ENCODE measurements around the gene TBL1XR1.
"Not testable (repeated sequence)": the region's sequence is repeated elsewhere in the genome, so short reads cannot be mapped to it uniquely, and the experiment has no call there.

The TBL1XR1 gene

GRCh38 chr3:177013681-177014280, 183.5 kb downstream of the TBL1XR1 start:
- no peak for DNase-seq (ENCODE audit: low spot score)

- no peak for DNase-seq (ENCODE audit: low spot score)
These were observed 191.4 kb downstream of the TBL1XR1 start for GRCh38 chr3:177005718-177006405.

- DNase-seq (ENCODE audit: low spot score), result not testable (repeated sequence)
These were observed 197.1 kb downstream of the TBL1XR1 start for GRCh38 chr3:177000159-177000558.

GRCh38 chr3:176995946-176996345, 201.3 kb downstream of the TBL1XR1 start:
- DNase-seq (ENCODE audit: low spot score), result no peak

GRCh38 chr3:176994891-176995781, 202.1 kb downstream of the TBL1XR1 start:
- no peak for DNase-seq (ENCODE audit: low spot score)

DNA sequence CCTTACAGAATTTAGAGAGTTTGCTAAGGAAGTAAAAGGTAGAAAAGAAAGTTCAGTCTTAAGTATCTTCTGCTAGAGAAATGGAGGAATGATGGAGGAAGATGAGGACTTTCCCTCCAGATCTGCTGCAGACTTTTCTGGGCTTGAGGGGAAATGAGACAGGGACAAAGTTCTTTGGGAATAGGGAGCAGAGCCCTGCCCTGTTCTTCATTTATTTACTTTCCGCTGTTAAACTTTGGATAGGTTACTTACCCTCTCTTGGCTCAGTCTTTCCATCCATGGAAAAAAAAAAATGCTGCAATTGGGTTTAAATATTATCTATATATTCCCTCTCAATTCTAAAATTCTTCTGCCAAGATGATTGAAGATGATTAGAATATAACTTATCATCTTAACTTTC, 202.9 kb downstream of the TBL1XR1 start:
- DNase-seq (ENCODE audit: low spot score), result no peak

DNA sequence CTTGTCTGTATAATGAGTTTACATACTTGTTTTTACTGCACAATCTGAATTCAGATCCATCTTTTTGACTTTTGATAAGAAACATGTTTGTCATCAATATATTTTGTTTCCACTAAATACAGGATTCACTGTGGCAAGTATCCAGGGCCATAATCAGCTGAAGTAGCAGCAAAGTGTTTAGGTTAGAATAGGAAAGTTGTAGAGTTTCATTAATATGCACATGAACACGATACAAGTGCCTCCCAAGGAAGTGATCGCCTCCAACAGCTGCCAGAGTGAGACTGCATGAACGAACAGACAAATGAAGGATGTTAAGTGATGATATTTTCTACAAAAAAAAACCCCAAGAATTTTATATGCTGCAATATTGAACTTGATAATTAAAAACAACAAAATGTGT, 204.3 kb downstream of the TBL1XR1 start:
- DNase-seq (ENCODE audit: low spot score), result no peak

DNA sequence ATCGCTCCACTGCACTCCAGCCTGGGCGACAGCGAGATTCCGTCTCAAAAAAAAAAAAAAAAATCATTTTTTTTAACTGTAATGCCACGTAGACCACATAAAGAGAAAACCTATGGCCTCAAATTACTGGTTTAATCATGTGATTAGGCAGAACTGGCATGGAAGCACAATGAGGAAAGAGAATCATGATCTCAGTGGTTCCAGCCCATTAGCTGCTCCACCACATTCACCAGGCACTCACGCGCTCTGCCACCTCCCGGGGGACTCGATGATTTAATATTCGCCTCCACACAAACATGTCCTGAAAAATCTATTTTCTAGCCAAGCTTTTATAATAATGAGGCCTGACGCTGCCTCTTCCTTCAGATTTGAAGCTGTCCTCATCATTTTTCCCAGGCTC, 204.7 kb downstream of the TBL1XR1 start:
- DNase-seq (ENCODE audit: low spot score), result no peak

DNA sequence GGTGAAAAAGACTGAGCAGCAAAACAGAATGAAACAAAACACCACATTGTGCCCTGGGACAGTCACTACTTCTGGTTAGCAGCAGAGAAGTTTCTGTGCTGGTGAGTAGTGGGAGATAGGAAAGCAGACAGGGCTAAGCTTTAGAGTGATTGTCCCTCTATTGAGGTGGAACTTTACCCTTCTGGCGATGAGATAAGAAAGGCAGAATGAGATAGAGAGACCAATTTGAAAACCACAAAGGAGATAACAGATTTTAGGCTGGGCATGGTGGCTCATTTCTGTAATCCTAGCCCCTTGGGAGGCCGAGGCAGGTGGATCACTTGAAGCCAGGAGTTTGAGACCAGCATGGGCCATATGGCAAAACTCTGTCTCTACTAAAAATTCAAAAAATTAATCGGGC, 208.5 kb downstream of the TBL1XR1 start:
- DNase-seq (ENCODE audit: low spot score), result no peak

- no peak for DNase-seq (ENCODE audit: low spot score)
These were observed 209.2 kb downstream of the TBL1XR1 start for GRCh38 chr3:176987901-176988650.

DNA sequence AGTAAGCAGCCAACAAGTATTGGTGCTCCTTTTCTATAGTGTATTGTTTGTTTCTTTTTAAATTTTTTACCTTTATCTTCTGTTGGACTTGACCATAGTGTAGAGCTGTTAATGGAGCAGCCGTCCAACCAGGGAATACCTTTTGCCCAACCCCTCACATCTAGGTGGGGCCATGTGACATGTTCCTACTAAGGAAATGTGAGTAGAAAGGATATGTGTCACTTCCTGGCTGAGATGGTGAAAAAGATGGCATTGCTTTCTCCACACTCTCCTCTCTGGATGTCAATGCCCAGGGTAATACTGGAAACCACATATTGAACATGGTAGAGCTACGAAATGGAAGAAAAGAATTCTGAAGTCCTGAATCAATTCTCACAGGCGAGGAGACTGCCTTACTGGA, 218.8 kb downstream of the TBL1XR1 start:
- no peak for DNase-seq (ENCODE audit: low spot score)

- no peak for DNase-seq (ENCODE audit: low spot score)
These were observed 220.0 kb downstream of the TBL1XR1 start for GRCh38 chr3:176977331-176977730.

DNA sequence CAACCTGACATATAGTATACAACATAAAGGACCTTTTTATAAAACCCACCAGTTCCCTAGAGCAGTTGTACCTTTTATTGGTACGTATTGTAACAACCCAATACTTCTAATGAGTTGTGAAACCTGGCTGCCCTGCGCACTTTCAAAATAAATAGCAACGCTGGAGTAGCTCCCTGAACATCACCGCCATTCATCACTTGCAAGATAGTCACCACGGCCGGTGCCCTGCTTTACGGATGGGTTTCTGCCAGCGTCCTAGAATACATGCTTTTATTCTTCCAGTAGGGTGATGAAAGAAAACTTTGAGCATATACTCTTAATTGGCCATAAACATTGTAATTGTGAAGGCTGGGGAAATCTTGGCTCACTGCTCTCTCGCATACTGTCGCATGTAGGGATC, 220.7 kb downstream of the TBL1XR1 start:
- no peak for DNase-seq (ENCODE audit: low spot score)

DNA sequence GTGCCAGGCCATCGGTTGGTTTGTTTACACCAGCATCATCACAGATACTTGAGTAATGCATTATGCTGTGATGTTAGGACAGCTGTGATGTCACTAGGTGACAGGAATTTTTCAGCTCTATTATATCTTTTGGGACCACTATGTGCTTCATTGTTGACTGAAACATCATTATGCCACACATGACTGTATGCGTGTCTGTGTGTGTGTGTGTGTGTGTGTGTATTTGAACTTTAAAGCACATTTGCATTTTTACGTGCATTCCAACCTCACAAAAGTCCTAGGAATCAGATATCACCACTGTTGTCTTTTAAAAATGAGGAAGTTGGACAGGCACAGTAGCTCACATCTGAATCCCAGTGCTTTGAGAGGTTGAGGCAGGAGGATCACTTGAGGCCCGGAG, 223.0 kb downstream of the TBL1XR1 start:
- no peak for DNase-seq (ENCODE audit: low spot score)

DNA sequence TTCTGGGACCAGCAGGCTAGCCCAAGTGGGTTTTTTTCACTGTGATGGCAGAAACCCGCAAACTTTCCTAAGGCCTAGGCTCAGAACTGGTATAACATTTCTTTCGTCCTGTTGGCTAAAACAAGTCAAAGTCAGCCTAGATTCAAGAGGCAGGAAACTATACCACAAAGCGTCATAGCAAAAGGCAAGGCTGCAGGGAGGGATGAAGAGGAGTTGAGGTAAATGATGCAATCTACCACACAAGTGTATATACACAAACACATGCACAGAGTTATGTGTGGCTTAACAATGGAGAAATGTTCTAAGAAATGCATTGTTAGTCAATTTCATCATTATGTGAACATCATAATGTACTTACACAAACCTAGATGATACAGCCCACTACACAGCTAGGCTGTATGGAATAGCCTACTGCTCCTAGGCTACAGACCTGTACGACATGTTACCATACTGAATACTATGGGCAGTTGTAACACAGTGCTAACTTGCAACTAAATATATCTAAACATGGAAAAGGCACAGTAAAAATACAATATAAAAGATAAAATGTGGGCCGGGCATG, 225.6 kb downstream of the TBL1XR1 start:
- no peak for DNase-seq (ENCODE audit: low spot score)

- DNase-seq (ENCODE audit: low spot score), result no peak
These were observed 226.5 kb downstream of the TBL1XR1 start for GRCh38 chr3:176970770-176971169.

DNA sequence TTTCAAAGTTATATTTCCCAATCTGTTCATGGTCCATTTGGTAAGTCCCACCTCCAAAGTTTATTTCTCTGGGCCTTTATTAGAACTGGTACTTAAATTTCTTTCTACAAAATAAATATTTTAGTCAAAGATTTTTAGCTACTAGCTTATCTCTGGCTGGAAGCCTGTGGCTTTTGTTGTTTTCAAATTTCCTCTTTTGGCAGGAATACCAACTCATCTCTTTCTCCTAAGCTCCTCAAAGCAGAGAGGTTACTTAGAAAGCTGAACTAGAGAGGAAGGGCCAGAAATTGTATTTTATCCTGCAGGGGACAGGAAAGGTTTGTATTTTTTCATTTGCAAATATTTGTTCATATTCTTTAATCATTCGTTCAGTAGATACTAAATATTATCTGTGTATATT, 227.8 kb downstream of the TBL1XR1 start:
- DNase-seq (ENCODE audit: low spot score), result no peak
